Keratinocyte (primary cell): ENCODE results near the gene CSMD2. TPM values are rescaled to one million over a fixed set of nuclear protein-coding genes. Genes with fewer than 3 reads are reported as not detected.

ENCODE experiments used
- DNase-seq: peaks from one replicate; pipeline ENCODE4 v3.0.0-alpha.2; 2011; ENCODE audit warnings: low read depth, missing footprints, low spot score
- FAIRE-seq: peaks from 2 replicates; lab custom pipeline; 2011; peaks lifted over from hg19 to GRCh38; lab: Jason Lieb, UNC
- H2AFZ ChIP-seq: 2 replicates; pipeline ENCODE4 v1.6.0; 2012; ENCODE audit warnings: low read length, control low read depth, inconsistent platforms; ENCODE audit not compliant: control insufficient read depth
- H3K27ac ChIP-seq: 2 replicates; pipeline ENCODE4 v1.5.1; 2011; ENCODE audit warnings: low read length; ENCODE audit not compliant: control insufficient read depth, insufficient read depth
- H3K27me3 ChIP-seq: 3 replicates; pipeline ENCODE4 v1.6.0; 2011; ENCODE audit warnings: low read length; ENCODE audit not compliant: control insufficient read depth, insufficient read depth; ENCODE audit errors: extremely low read depth
- H3K36me3 ChIP-seq, 2 experiments: 2 replicates in 1 of 2; 3 replicates in 1 of 2; pipeline ENCODE4 v1.5.1; 2011; ENCODE audit warnings: low read length in 2 of 2, mild to moderate bottlenecking in 1 of 2; ENCODE audit not compliant: control insufficient read depth in 2 of 2, insufficient read depth in 2 of 2; ENCODE audit errors: extremely low read depth in 1 of 2
- H3K4me1 ChIP-seq: 3 replicates; pipeline ENCODE4 v1.5.1; 2011; ENCODE audit warnings: low read length; ENCODE audit not compliant: control insufficient read depth, insufficient read depth; ENCODE audit errors: extremely low read depth
- H3K4me2 ChIP-seq: 3 replicates; pipeline ENCODE4 v1.6.0; 2011; ENCODE audit warnings: low read depth, low read length; ENCODE audit not compliant: control insufficient read depth, insufficient read depth; ENCODE audit errors: extremely low read depth
- H3K4me3 ChIP-seq, 3 experiments: fragments of 200-600 bp in 1 of 3; sonication (generic) in 1 of 3; 2 replicates in 2 of 3; 3 replicates in 1 of 3; pipeline ENCODE4 v1.5.1; 2011 to 2016; ENCODE audit warnings: low read length in 3 of 3, mild to moderate bottlenecking in 3 of 3, control low read depth in 2 of 3, inconsistent platforms in 1 of 3, low read depth in 1 of 3, mixed read lengths in 1 of 3, mixed run types in 1 of 3, moderate library complexity in 1 of 3; ENCODE audit not compliant: control insufficient read depth in 2 of 3, insufficient read depth in 2 of 3; ENCODE audit errors: extremely low read depth in 1 of 3
- H3K79me2 ChIP-seq: 2 replicates; pipeline ENCODE4 v1.6.0; 2012; ENCODE audit warnings: low read length; ENCODE audit not compliant: control insufficient read depth, insufficient read depth
- H3K9ac ChIP-seq: 3 replicates; pipeline ENCODE4 v1.6.0; 2011; ENCODE audit warnings: low read length; ENCODE audit not compliant: control insufficient read depth, insufficient read depth; ENCODE audit errors: extremely low read depth
- H3K9me1 ChIP-seq: 3 replicates; pipeline ENCODE4 v1.6.0; 2011; ENCODE audit warnings: low read length; ENCODE audit not compliant: control insufficient read depth, insufficient read depth; ENCODE audit errors: extremely low read depth
- H3K9me3 ChIP-seq: 2 replicates; pipeline ENCODE4 v1.5.1; 2012; ENCODE audit warnings: low read depth, low read length; ENCODE audit not compliant: control insufficient read depth
- H4K20me1 ChIP-seq: 3 replicates; pipeline ENCODE4 v1.6.0; 2011; ENCODE audit warnings: low read length; ENCODE audit not compliant: control insufficient read depth, insufficient read depth; ENCODE audit errors: extremely low read depth
- EZH2 ChIP-seq: IDR thresholded peaks from one replicate; pipeline ENCODE4 v1.6.1; 2012; ENCODE audit warnings: inconsistent platforms, mild to moderate bottlenecking, low read length, moderate library complexity
- dilution Hi-C: fragments of 300-500 bp; cut with MboI; formaldehyde crosslinking; loops from one replicate; pipeline ENCODE4 v1.7.0; 2020; ENCODE audit warnings: low sequenced_read_pairs; ENCODE audit not compliant: extremely low pct_ligation_motif_present
- polyA plus RNA-seq, 5 experiments: library from polyadenylated mRNA; depleted of rRNA in 3 of 5; stranded (reverse) in 3 of 5; stranded (forward) in 1 of 5; unstranded in 1 of 5; fragments of >200 nt; gene quantifications; 1 replicate in 1 of 5; 2 replicates in 3 of 5; 3 replicates in 1 of 5; pipeline versions ENCODE4 v1.2.1 to v1.2.3, GENCODE V29; 2011 to 2012; ENCODE audit warnings: missing spikeins in 2 of 5, low read depth in 1 of 5, low replicate concordance in 1 of 5
- TF ChIP-seq, protein P1 (sequence below), 3 experiments: IDR thresholded peaks in 1 of 3; conservative IDR thresholded peaks in 1 of 3; optimal IDR thresholded peaks in 1 of 3; 2 replicates in 2 of 3; 3 replicates in 1 of 3; pipeline versions ENCODE3 to v1.5.1; 2011; ENCODE audit warnings: low read length in 3 of 3, mild to moderate bottlenecking in 3 of 3, moderate library complexity in 2 of 3, control low read depth in 1 of 3, inconsistent platforms in 1 of 3; ENCODE audit not compliant: insufficient read depth in 2 of 3; ENCODE audit errors: extremely low read depth in 1 of 3

Gene CSMD2
- polyA plus RNA-seq, 1 donor (not counting 4 experiments of a cell fraction or from before 2014, with no cell fraction given): 2.0 TPM

DNA sequence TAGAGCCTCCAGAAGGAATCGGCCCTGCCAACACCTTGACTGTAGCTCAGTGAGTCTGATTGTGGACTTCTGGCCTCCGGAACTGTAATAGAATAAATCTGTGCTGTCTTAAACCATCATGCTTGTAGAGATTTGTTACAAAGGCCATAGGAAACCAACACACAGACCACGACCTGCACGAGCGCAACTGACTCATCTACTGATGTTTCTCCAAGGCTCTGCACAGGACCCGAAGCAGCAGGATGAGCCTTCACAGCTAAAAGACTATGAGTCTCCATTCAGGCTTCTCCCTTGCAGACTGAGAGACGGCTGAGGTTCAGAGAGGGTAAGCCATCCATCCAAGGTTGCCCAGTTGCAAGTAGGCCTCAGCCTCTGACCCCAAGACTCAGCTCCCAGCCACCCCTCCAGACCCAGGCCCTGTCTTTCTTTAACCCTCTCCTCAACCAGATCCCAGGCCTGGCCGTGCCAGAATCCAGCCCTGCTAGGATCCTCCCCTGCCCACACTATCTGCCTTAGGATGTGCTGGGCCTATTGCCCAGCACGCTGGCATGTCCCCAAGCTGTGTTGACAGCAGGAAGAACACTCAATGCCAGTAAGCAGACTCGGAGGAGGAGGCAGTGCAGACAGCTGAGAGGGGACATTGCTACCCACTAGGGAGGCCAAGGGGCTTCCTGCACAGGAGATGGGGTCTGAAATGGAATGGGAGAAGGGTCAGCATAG lies 192.2 kb downstream of the CSMD2 start:
- dilution Hi-C loops: no loop called here
- no peaks in the 10 kb centered on the region for H3K27me3 ChIP-seq
- H4K20me1 ChIP-seq: no peaks in the 10 kb centered on the region
- TF ChIP-seq, protein P1, sequence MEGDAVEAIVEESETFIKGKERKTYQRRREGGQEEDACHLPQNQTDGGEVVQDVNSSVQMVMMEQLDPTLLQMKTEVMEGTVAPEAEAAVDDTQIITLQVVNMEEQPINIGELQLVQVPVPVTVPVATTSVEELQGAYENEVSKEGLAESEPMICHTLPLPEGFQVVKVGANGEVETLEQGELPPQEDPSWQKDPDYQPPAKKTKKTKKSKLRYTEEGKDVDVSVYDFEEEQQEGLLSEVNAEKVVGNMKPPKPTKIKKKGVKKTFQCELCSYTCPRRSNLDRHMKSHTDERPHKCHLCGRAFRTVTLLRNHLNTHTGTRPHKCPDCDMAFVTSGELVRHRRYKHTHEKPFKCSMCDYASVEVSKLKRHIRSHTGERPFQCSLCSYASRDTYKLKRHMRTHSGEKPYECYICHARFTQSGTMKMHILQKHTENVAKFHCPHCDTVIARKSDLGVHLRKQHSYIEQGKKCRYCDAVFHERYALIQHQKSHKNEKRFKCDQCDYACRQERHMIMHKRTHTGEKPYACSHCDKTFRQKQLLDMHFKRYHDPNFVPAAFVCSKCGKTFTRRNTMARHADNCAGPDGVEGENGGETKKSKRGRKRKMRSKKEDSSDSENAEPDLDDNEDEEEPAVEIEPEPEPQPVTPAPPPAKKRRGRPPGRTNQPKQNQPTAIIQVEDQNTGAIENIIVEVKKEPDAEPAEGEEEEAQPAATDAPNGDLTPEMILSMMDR (optimal IDR thresholded peaks at IDR 0.05 in 1 of 3, IDR thresholded peaks at IDR 0.05 in 1 of 3, conservative IDR thresholded peaks at IDR 0.05 in 1 of 3; ENCODE audit: extremely low read depth in 1 of 3, insufficient read depth in 2 of 3, low read length in 3 of 3): no peak
- no peak for TF ChIP-seq EZH2
- no peak overlapping the region for H3K9ac ChIP-seq
- no peaks in the 10 kb centered on the region for H3K9me1 ChIP-seq
- no peaks in the 10 kb centered on the region for H3K9me3 ChIP-seq
- no peaks in the 10 kb centered on the region for H3K79me2 ChIP-seq
- H3K4me1 ChIP-seq: no peaks in the 10 kb centered on the region
- DNase-seq (no peak), FAIRE-seq (no peak)
- H3K27ac ChIP-seq: no peak overlapping the region
- H3K36me3 ChIP-seq: no peaks in the 10 kb centered on the region
- no peak overlapping the region for H3K4me3 ChIP-seq
- no peak overlapping the region for H3K4me2 ChIP-seq
- no peak overlapping the region for H2AFZ ChIP-seq

DNA sequence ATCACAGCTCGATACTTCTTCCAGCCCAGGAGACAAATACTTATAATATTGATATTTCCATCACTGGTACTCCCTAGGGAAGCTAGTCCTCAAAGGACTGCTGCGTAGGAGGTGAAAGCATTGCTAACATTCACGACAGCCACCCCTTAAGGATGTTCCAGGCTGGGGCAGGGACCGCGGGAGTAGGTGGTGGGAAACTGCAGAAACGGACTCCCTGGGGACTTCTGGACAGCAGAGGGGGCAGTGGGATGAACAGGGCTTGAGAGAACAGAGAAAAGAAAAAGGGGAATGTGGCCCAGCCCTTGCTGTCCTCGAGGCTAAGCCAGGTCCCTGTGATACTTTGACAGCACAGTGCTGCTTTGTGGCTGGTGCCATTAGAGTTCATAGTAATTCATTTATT lies 193.1 kb downstream of the CSMD2 start:
- Histone ChIP-seq H3K9ac (no peak overlapping the region), H3K4me2 (no peak overlapping the region)

More for the DNA sequence above, 193.1 kb downstream of the CSMD2 start:
- dilution Hi-C loops: no loop called here
- no peaks in the 10 kb centered on the region for H3K79me2 ChIP-seq
- H3K4me1 ChIP-seq: no peaks in the 10 kb centered on the region
- H3K9me3 ChIP-seq: no peaks in the 10 kb centered on the region
- TF ChIP-seq EZH2: no peak
- TF ChIP-seq, protein P1 (optimal IDR thresholded peaks at IDR 0.05 in 1 of 3, IDR thresholded peaks at IDR 0.05 in 1 of 3, conservative IDR thresholded peaks at IDR 0.05 in 1 of 3; ENCODE audit: extremely low read depth in 1 of 3, insufficient read depth in 2 of 3, low read length in 3 of 3): no peak
- DNase-seq: no peak
- no peak overlapping the region for H2AFZ ChIP-seq
- H3K9me1 ChIP-seq: no peaks in the 10 kb centered on the region
- no peaks in the 10 kb centered on the region for H3K36me3 ChIP-seq
- no peak for FAIRE-seq
- H4K20me1 ChIP-seq: no peaks in the 10 kb centered on the region
- no peak overlapping the region for H3K4me3 ChIP-seq
- no peaks in the 10 kb centered on the region for H3K27me3 ChIP-seq
- H3K27ac ChIP-seq: no peak overlapping the region
